AML-193 (cell line): ENCODE data around the gene POLR2E.

ENCODE experiments used
- DNase-seq, 2 experiments: peaks; one replicate each; lab custom pipeline; 2025; lab: John Stamatoyannopoulos, UW

The POLR2E gene

DNA sequence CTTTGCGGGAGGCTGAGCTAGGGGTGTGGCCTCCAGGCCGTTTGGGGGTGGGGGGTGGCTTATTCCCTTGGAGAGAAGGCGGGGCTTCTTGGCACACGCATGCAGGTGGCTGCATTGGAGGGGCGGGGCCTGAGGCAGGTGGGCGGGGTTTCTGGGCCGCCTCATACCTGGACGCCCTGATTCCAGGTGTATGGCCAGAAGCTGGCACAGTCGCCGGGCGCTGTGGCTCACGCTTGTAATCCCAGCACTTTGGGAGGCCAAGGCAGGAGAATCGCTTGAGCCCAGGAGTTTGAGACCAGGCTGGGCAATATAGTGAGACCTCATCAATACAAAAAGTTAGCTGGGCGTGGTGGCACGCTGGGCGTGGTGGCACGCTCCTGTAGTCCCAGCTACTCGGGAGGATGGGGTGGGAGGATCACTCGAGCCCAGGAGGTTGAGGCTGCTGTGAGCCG, 47.5 kb downstream of the POLR2E start:
- DNase-seq: no peak

DNA sequence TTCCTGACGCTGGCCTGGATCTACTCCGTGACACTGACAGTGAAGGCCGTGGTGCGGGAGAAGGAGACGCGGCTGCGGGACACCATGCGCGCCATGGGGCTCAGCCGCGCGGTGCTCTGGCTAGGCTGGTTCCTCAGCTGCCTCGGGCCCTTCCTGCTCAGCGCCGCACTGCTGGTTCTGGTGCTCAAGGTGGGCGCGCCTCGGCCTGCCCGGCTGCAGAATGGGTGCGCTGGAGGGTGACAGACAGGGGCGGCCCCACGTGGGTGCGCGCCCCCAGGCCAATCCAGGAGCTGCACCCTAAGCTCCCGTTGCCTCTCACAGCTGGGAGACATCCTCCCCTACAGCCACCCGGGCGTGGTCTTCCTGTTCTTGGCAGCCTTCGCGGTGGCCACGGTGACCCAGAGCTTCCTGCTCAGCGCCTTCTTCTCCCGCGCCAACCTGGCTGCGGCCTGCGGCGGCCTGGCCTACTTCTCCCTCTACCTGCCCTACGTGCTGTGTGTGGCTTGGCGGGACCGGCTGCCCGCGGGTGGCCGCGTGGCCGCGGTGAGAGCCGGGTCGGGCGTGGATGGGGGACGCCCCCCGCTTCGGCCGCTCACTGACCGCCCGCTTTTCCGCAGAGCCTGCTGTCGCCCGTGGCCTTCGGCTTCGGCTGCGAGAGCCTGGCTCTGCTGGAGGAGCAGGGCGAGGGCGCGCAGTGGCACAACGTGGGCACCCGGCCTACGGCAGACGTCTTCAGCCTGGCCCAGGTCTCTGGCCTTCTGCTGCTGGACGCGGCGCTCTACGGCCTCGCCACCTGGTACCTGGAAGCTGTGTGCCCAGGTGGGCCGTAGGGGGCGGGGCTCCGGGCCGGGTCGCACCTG, 48.1 kb downstream of the POLR2E start:
- no peak for DNase-seq

- no peak for DNase-seq
These were observed 49.0 kb downstream of the POLR2E start for GRCh38 chr19:1046117-1046626.

GRCh38 chr19:1045247-1045603, 50.0 kb downstream of the POLR2E start:
- no peak for DNase-seq

DNA sequence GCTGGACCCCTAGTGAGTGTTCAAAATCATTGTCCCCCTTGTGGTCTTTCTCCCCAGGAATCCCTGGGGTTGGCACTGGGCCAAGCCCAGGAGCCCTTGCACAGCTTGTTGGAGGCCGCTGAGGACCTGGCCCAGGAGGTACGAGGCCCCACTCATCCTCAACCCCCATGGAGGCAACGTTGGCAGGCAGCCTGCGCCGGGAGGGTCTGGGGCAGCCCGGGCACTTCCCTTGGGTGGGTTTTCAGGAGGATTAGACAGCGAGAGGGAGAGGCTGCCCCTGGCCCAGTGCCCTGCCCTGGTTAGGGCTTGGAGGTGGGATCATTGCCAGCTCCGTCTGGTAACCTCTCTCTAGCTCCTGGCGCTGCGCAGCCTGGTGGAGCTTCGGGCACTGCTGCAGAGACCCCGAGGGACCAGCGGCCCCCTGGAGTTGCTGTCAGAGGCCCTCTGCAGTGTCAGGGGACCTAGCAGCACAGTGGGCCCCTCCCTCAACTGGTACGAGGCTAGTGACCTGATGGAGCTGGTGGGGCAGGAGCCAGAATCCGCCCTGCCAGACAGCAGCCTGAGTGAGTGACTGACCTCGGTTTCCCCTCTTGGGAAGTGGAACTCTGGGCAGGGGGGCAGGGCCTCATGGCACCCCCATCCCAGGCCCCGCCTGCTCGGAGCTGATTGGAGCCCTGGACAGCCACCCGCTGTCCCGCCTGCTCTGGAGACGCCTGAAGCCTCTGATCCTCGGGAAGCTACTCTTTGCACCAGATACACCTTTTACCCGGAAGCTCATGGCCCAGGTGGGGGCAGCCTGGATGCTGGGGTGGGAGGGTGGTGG, 52.3 kb downstream of the POLR2E start:
- DNase-seq: no peak

DNA sequence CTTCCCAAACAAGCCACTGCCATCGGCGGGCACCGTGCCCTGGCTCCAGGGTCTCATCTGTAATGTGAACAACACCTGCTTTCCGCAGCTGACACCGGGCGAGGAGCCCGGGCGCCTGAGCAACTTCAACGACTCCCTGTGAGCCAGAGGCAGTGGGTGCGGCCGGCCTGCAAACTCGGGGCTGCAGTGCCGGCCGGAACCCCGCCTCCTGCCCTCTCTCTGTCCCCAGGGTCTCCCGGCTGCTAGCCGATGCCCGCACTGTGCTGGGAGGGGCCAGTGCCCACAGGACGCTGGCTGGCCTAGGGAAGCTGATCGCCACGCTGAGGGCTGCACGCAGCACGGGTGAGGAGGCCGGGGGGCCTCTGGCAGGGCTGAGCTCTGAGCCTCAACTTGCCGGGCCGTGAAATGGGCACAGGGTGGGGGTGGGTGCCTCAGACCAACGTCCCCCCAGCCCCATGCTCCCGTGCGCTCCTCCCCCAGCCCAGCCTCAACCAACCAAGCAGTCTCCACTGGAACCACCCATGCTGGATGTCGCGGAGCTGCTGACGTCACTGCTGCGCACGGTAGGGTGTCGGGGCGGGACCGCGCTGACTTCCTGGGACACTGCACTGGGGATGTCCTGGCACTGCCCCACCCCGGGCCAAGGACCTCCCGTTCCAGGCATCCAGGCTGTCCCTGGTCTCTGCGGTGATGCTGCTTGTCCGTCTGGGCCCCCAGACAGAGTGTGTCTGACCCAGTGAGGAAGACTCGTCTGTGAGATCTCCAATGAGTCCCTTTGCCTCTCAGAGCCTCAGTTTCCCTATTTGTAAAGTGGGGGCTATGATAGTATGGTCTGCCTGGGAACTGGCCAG, 53.1 kb downstream of the POLR2E start:
- DNase-seq: no peak

- no peak for DNase-seq
These were observed 53.8 kb downstream of the POLR2E start for GRCh38 chr19:1041272-1041834.

- peak; percentile 26 to 40 for DNase-seq
These were observed 54.5 kb downstream of the POLR2E start for GRCh38 chr19:1040476-1041271.

DNA sequence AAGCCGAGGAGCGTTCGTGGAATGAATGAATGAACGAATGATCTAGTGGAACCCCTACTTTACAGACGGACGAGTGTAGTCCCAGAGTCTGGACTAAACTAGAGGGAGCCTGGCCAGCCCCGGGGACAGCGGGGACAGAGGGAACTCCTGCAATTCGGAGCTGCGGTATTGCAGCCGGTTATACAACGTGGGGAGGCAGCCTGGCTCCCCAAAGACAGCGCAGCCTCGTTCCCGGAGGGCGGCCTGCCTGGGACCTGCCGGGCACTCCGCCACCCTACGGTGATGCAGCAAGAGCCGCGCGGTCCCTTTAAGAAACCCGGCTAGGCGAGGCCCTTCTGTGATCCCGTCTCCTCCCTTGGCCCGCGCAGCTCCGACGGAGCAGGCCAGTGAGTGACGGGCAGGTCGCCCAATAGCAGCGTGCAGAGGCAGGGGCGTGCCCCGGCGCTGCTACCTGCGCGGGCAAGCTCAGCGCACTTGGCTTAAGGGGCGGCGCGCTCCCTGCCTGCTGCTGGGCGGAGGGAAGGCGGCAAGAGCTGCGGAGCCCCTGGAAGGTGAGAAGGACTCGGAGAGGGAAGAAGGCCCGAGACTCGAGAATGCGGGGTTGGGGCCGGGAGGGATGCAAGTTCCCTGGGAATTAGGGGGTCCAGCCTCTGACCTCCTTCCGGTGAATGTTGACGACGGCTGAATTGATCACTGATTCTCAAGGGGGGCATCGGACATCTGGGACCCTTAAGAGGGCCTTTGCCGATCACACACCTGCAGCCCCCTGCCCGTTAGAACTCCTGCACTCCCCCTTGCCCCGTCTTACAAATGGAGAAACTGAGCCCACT, 55.3 kb downstream of the POLR2E start, which contains the start of gene ABCA7:
ABCA7 (plus strand) TSS at position 462 of the 830 bp plus-strand sequence. CDS start 1,255 bp downstream, outside the sequence.
- peak; percentile 89 to 90 for DNase-seq

DNA sequence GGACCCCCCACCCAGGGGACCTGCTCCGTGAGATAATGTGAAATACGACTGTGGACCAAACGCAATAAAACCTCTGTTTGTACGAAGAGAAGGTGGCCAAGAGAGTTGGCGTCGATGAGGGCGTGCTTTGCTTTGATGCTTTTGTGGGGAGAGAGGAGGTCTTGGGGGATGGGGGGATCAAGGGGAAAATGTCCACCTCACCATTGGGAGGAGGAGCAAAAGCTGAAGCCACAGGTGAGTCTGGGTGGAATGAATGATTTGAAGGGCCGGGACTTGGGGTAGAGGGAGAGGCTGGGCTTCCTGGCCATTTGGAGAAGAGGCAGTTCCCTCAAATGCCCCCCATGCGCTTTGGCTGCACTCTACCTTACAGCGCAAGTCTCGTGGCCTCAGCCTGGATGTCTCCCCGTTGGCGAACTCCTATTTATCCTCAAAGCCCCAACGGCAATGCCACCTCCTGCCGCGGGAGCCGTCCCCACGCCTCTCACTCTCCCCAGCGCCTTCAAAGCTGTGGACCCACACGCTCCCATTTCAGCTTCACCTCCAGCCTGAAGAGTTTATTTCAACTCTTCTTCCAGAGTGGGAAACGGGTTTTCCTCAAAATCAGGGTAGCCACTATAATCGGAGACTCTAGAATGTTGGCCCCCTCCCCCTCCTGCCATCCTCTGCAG, 56.1 kb downstream of the POLR2E start:
- DNase-seq: no peak

GRCh38 chr19:1037621-1038064, 57.5 kb downstream of the POLR2E start:
- DNase-seq: no peak
